Measurements from ENCODE around the gene DBET.
"Not testable (repeated sequence)": the region's sequence is repeated elsewhere in the genome, so short reads cannot be mapped to it uniquely, and the experiment has no call there.

DNA sequence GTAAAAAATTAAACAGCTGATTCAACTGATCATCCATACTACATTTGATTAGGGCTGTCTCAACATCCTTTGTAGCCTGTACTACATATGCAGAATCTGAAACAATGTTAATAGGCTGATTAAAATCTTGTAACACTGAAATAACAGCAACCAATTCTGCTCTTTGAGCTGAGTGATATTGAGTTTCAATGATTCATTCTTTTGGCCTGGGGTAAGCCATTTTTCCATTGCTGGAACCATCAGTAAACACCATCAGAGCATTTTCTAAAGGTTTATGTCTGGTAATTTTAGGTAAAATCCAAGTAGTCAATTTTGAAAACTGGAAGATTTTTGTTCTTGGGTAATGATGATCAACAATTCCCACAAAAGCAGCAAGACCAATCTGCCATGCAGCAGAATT lies 45.7 kb downstream of the DBET start:
- TF ChIP-seq ZNF496 (CRISPR knock-in tag; IDR thresholded peaks at IDR 0.05; ENCODE audit: insufficient replicate concordance); ZFP1 (CRISPR knock-in tag; IDR thresholded peaks at IDR 0.05); SUZ12 (IDR thresholded peaks at IDR 0.05; ENCODE audit: low read depth, low read length); ZNF333 (CRISPR knock-in tag; IDR thresholded peaks at IDR 0.05; ENCODE audit: borderline replicate concordance); CREB1 (IDR thresholded peaks at IDR 0.05); CREB1 (CRISPR knock-in tag; IDR thresholded peaks at IDR 0.05); CHD2 (IDR thresholded peaks at IDR 0.05; ENCODE audit: low read depth, low read length): not testable (repeated sequence)
- TF ChIP-seq, protein P1, sequence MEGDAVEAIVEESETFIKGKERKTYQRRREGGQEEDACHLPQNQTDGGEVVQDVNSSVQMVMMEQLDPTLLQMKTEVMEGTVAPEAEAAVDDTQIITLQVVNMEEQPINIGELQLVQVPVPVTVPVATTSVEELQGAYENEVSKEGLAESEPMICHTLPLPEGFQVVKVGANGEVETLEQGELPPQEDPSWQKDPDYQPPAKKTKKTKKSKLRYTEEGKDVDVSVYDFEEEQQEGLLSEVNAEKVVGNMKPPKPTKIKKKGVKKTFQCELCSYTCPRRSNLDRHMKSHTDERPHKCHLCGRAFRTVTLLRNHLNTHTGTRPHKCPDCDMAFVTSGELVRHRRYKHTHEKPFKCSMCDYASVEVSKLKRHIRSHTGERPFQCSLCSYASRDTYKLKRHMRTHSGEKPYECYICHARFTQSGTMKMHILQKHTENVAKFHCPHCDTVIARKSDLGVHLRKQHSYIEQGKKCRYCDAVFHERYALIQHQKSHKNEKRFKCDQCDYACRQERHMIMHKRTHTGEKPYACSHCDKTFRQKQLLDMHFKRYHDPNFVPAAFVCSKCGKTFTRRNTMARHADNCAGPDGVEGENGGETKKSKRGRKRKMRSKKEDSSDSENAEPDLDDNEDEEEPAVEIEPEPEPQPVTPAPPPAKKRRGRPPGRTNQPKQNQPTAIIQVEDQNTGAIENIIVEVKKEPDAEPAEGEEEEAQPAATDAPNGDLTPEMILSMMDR (CRISPR knock-in tag; IDR thresholded peaks at IDR 0.05) = not testable (repeated sequence)

Measured in HepG2 (cell line).